Endothelial cell of umbilical vein (primary cell): ENCODE results near the gene RABL2A.
"Not testable (repeated sequence)": the region's sequence is repeated elsewhere in the genome, so short reads cannot be mapped to it uniquely, and the experiment has no call there.

ENCODE experiments used
- CTCF ChIP-seq, 2 donors: IDR thresholded peaks; 1 replicate in 1 of 2; 2 replicates in 1 of 2; pipeline ENCODE4 v1.5.1; 2011; ENCODE audit warnings: low read length in 2 of 2, mild to moderate bottlenecking in 2 of 2, moderate library complexity in 2 of 2, control low read depth in 1 of 2, inconsistent platforms in 1 of 2, low read depth in 1 of 2; ENCODE audit not compliant: insufficient read depth in 1 of 2; ENCODE audit errors: extremely low read depth in 1 of 2
- EZH2 ChIP-seq: IDR thresholded peaks from 2 replicates; pipeline ENCODE4 v1.6.1; 2012; ENCODE audit warnings: borderline replicate concordance, low read depth, mild to moderate bottlenecking, moderate library complexity, low read length, inconsistent platforms; ENCODE audit not compliant: severe bottlenecking
- FOS ChIP-seq: IDR thresholded peaks from 2 replicates; pipeline ENCODE4 v1.6.1; 2011; ENCODE audit warnings: mild to moderate bottlenecking, low read length, moderate library complexity, borderline replicate concordance; ENCODE audit not compliant: insufficient read depth
- GATA2 ChIP-seq: IDR thresholded peaks from 2 replicates; pipeline ENCODE4 v1.7.0; 2011; ENCODE audit warnings: low read depth, mild to moderate bottlenecking, moderate library complexity, mixed read lengths, low read length; ENCODE audit not compliant: insufficient read length, insufficient read depth
- MAX ChIP-seq: IDR thresholded peaks from 2 replicates; pipeline ENCODE4 v1.6.1; 2011; ENCODE audit not compliant: insufficient read depth, insufficient read length
- POLR2A ChIP-seq: IDR thresholded peaks from 2 replicates; pipeline ENCODE4 v1.6.1; 2012; ENCODE audit warnings: low read depth, mild to moderate bottlenecking, control low read depth, low read length
- POLR2AphosphoS5 ChIP-seq: IDR thresholded peaks from 2 replicates; pipeline ENCODE4 v1.6.1; 2012; ENCODE audit warnings: low read depth, mild to moderate bottlenecking, control low read depth, low read length, moderate library complexity; ENCODE audit not compliant: insufficient read depth

GRCh38 chr2:113690871-113691270 is 63.8 kb downstream of the RABL2A start:
- TF ChIP-seq POLR2A; GATA2; CTCF (IDR thresholded peaks at IDR 0.05; ENCODE audit: extremely low read depth in 1 of 2, insufficient read depth in 1 of 2, low read depth in 1 of 2, low read length in 2 of 2); EZH2; FOS; MAX; POLR2AphosphoS5: not testable (repeated sequence)
